OCI-LY7 (cell line): ENCODE results near the gene PTTG2.

Experiments used
- EZH2phosphoT487 ChIP-seq: fragments of 200-600 bp; sonication (generic); IDR thresholded peaks from 2 replicates; pipeline ENCODE4 v1.6.1; 2018; ENCODE audit warnings: low read depth, borderline replicate concordance, mild to moderate bottlenecking, mixed run types, antibody characterized with exemption, low read length, moderate library complexity, mixed read lengths
- TF ChIP-seq, protein P1 (sequence below): fragments of 200-600 bp; sonication (generic); conservative IDR thresholded peaks from 2 replicates; pipeline ENCODE4 v1.5.1; 2014; ENCODE audit warnings: mild to moderate bottlenecking, antibody characterized with exemption, low read length, moderate library complexity, mixed read lengths

DNA sequence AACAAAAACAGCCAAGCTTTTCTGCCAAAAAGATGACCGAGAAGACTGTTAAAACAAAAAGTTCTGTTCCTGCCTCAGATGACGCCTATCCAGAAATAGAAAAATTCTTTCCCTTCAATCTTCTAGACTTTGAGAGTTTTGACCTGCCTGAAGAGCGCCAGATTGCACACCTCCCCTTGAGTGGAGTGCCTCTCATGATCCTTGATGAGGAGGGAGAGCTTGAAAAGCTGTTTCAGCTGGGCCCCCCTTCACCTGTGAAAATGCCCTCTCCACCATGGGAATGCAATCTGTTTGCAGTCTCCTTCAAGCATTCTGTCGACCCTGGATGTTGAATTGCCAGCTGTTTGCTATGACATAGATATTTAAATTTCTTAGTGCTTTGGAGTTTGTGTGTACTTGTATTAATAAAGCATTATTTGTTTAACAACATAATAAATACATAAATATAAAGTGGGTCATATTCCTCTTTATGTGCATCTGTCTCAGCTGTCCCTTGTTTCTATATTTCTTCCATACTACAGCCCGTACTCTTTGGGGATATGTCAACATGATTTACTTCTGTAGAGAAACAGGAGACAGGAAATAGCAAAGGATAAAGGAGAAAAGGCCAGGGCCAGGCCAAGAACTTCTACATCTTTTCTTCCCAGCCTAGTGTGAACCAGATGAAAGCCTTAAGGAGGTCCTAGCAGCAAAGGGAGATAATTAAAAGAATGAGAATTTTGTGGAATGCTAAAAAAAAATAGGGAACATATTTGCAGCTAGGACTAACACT lies 667 bp downstream of the PTTG2 start:
- TF ChIP-seq, protein P1, sequence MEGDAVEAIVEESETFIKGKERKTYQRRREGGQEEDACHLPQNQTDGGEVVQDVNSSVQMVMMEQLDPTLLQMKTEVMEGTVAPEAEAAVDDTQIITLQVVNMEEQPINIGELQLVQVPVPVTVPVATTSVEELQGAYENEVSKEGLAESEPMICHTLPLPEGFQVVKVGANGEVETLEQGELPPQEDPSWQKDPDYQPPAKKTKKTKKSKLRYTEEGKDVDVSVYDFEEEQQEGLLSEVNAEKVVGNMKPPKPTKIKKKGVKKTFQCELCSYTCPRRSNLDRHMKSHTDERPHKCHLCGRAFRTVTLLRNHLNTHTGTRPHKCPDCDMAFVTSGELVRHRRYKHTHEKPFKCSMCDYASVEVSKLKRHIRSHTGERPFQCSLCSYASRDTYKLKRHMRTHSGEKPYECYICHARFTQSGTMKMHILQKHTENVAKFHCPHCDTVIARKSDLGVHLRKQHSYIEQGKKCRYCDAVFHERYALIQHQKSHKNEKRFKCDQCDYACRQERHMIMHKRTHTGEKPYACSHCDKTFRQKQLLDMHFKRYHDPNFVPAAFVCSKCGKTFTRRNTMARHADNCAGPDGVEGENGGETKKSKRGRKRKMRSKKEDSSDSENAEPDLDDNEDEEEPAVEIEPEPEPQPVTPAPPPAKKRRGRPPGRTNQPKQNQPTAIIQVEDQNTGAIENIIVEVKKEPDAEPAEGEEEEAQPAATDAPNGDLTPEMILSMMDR: no peak
- TF ChIP-seq EZH2phosphoT487: no peak
